Activated CD4-positive, alpha-beta T cell treated with anti-CD3 and anti-CD28 coated beads, Interleukin-2, amount 10 ng/mL, durations not matched to agents 7 days and 5 days (primary cell): Measurements from ENCODE around the gene GSTA5. TPM values are rescaled to one million over a fixed set of nuclear protein-coding genes. Genes with fewer than 3 reads are reported as not detected.
"Not testable (repeated sequence)": the region's sequence is repeated elsewhere in the genome, so short reads cannot be mapped to it uniquely, and the experiment has no call there.

Source experiments
- CTCF ChIA-PET: fragments of 350-600 bp; sonication (Branson Sonifier 250); formaldehyde crosslinking; loops from one replicate; lab custom pipeline; 2021; ENCODE audit warnings: antibody characterized with exemption; lab: Charles Lee
- POLR2A ChIA-PET: fragments of 350-600 bp; sonication (Branson Sonifier 250); formaldehyde crosslinking; loops from one replicate; lab custom pipeline; 2021; ENCODE audit warnings: antibody characterized with exemption; lab: Charles Lee
- DNase-seq: peaks from one replicate; pipeline ENCODE4 v3.0.0-alpha.2; 2020
- H3K27ac Mint-ChIP-seq: one replicate; pipeline ENCODE4 v1.8.0; 2021; ENCODE audit warnings: mild to moderate bottlenecking, moderate library complexity, mixed read lengths
- H3K27me3 Mint-ChIP-seq: one replicate; pipeline ENCODE4 v1.8.0; 2021; ENCODE audit warnings: mixed read lengths
- H3K36me3 Mint-ChIP-seq: one replicate; pipeline ENCODE4 v1.8.0; 2021; ENCODE audit warnings: low read depth, mixed read lengths
- H3K4me1 Mint-ChIP-seq: one replicate; pipeline ENCODE4 v1.8.0; 2021; ENCODE audit warnings: mixed read lengths
- H3K4me3 Mint-ChIP-seq: one replicate; pipeline ENCODE4 v1.8.0; 2021; ENCODE audit warnings: mild to moderate bottlenecking, moderate library complexity, mixed read lengths
- H3K9me3 Mint-ChIP-seq: one replicate; pipeline ENCODE4 v1.8.0; 2021; ENCODE audit warnings: mixed read lengths
- total RNA-seq, 2 experiments: library from RNA; stranded (reverse); gene quantifications; one replicate each; pipeline ENCODE4 v1.2.3, GENCODE V29; 2021

Gene GSTA5
- total RNA-seq, 2 experiments from 2014 or later: not detected

GRCh38 chr6:52868899-52869298 lies 28.3 kb upstream of the GSTA5 start:
- H3K9me3 Mint-ChIP-seq, H3K4me1 Mint-ChIP-seq, H3K27ac Mint-ChIP-seq, H3K36me3 Mint-ChIP-seq, H3K4me3 Mint-ChIP-seq, POLR2A ChIA-PET, DNase-seq, CTCF ChIA-PET: not testable (repeated sequence)
- H3K27me3 Mint-ChIP-seq: peaks cover 12% of the 10 kb centered on the region

GRCh38 chr6:52868240-52868639 lies 27.6 kb upstream of the GSTA5 start:
- POLR2A ChIA-PET: no interaction called here
- no peak overlapping the region for H3K4me3 Mint-ChIP-seq
- no peak for DNase-seq
- H3K27ac Mint-ChIP-seq: no peak overlapping the region
- H3K27me3 Mint-ChIP-seq: peaks cover 16% of the 10 kb centered on the region
- CTCF ChIA-PET: no interaction called here
- H3K36me3 Mint-ChIP-seq: no peaks in the 10 kb centered on the region
- H3K4me1 Mint-ChIP-seq: no peaks in the 10 kb centered on the region
- no peaks in the 10 kb centered on the region for H3K9me3 Mint-ChIP-seq

- H3K36me3 Mint-ChIP-seq, H3K27ac Mint-ChIP-seq, H3K4me3 Mint-ChIP-seq, H3K4me1 Mint-ChIP-seq, POLR2A ChIA-PET, CTCF ChIA-PET, DNase-seq, H3K9me3 Mint-ChIP-seq: not testable (repeated sequence)
- H3K27me3 Mint-ChIP-seq: peaks cover 29% of the 10 kb centered on the region
Measured at GRCh38 chr6:52861151-52861550, 20.5 kb upstream of the GSTA5 start.

- no peak overlapping the region for H3K27ac Mint-ChIP-seq
- POLR2A ChIA-PET: no interaction called here
- H3K36me3 Mint-ChIP-seq: no peaks in the 10 kb centered on the region
- DNase-seq: no peak
- CTCF ChIA-PET: no interaction called here
- H3K9me3 Mint-ChIP-seq: no peaks in the 10 kb centered on the region
- H3K4me3 Mint-ChIP-seq: no peak overlapping the region
- peaks cover 38% of the 10 kb centered on the region for H3K27me3 Mint-ChIP-seq
- H3K4me1 Mint-ChIP-seq: no peaks in the 10 kb centered on the region
Measured at GRCh38 chr6:52858416-52858815, 17.8 kb upstream of the GSTA5 start.

- H3K27ac Mint-ChIP-seq, POLR2A ChIA-PET, H3K9me3 Mint-ChIP-seq, H3K36me3 Mint-ChIP-seq, H3K4me1 Mint-ChIP-seq, H3K4me3 Mint-ChIP-seq, DNase-seq, CTCF ChIA-PET: not testable (repeated sequence)
- peaks cover 41% of the 10 kb centered on the region for H3K27me3 Mint-ChIP-seq
Measured at GRCh38 chr6:52856137-52856536, 15.5 kb upstream of the GSTA5 start.

- H3K27ac Mint-ChIP-seq: no peak overlapping the region
- H3K4me3 Mint-ChIP-seq: no peak overlapping the region
- ChIA-PET POLR2A (no interaction called here), CTCF (no interaction called here)
- H3K36me3 Mint-ChIP-seq: no peaks in the 10 kb centered on the region
- peaks cover 28% of the 10 kb centered on the region for H3K27me3 Mint-ChIP-seq
- H3K4me1 Mint-ChIP-seq: no peaks in the 10 kb centered on the region
- no peak for DNase-seq
- no peaks in the 10 kb centered on the region for H3K9me3 Mint-ChIP-seq
Measured at GRCh38 chr6:52849137-52849536, 8.5 kb upstream of the GSTA5 start.

GRCh38 chr6:52846002-52846401 lies 5.4 kb upstream of the GSTA5 start:
- Mint-ChIP-seq H3K9me3 (no peaks in the 10 kb centered on the region), H3K4me1 (no peaks in the 10 kb centered on the region), H3K27ac (no peak overlapping the region), H3K4me3 (no peak overlapping the region), H3K36me3 (no peaks in the 10 kb centered on the region), H3K27me3 (peaks cover 12% of the 10 kb centered on the region)
- DNase-seq: no peak
- ChIA-PET CTCF (no interaction called here), POLR2A (no interaction called here)

GRCh38 chr6:52843605-52844004 lies 3.0 kb upstream of the GSTA5 start:
- DNase-seq: no peak
- Mint-ChIP-seq H3K4me3 (no peak overlapping the region), H3K4me1 (no peaks in the 10 kb centered on the region), H3K27me3 (peaks cover 12% of the 10 kb centered on the region), H3K36me3 (no peaks in the 10 kb centered on the region), H3K27ac (no peak overlapping the region), H3K9me3 (no peaks in the 10 kb centered on the region)
- ChIA-PET POLR2A (no interaction called here), CTCF (interaction anchor here (1.0 kb wide), 1 partner anchor 88 kb away, joined by 5 read pairs; no protein-coding TSS in a partner anchor)

- peaks cover 29% of the 10 kb centered on the region for H3K27me3 Mint-ChIP-seq
- H3K27ac Mint-ChIP-seq: no peak overlapping the region
Measured at GRCh38 chr6:52839124-52840055, 1.2 kb downstream of the GSTA5 start.

GRCh38 chr6:52834481-52834880 lies 6.1 kb downstream of the GSTA5 start:
- no peak for DNase-seq
- H3K9me3 Mint-ChIP-seq: no peaks in the 10 kb centered on the region

More at GRCh38 chr6:52839124-52840055, 1.2 kb downstream of the GSTA5 start:
- ChIA-PET CTCF (interaction anchor here (1.3 kb wide), 1 partner anchor 19 kb away, joined by 3 read pairs; no protein-coding TSS in a partner anchor), POLR2A (no interaction called here)
- DNase-seq: peak; percentile 59
- no peaks in the 10 kb centered on the region for H3K9me3 Mint-ChIP-seq
- no peaks in the 10 kb centered on the region for H3K4me1 Mint-ChIP-seq
- no peaks in the 10 kb centered on the region for H3K36me3 Mint-ChIP-seq
- H3K4me3 Mint-ChIP-seq: no peak overlapping the region

GRCh38 chr6:52830869-52831268 lies 9.7 kb downstream of the GSTA5 start:
- H3K9me3 Mint-ChIP-seq, POLR2A ChIA-PET, CTCF ChIA-PET, H3K4me1 Mint-ChIP-seq, H3K36me3 Mint-ChIP-seq, H3K27ac Mint-ChIP-seq, DNase-seq, H3K4me3 Mint-ChIP-seq: not testable (repeated sequence)
- H3K27me3 Mint-ChIP-seq: peaks cover 18% of the 10 kb centered on the region

More at GRCh38 chr6:52834481-52834880, 6.1 kb downstream of the GSTA5 start:
- CTCF ChIA-PET: interaction anchor here (0.5 kb wide), 1 partner anchor 22 kb away, joined by 3 read pairs; no protein-coding TSS in a partner anchor
- Mint-ChIP-seq H3K27ac (no peak overlapping the region), H3K27me3 (peaks cover 32% of the 10 kb centered on the region), H3K36me3 (no peaks in the 10 kb centered on the region), H3K4me1 (no peaks in the 10 kb centered on the region), H3K4me3 (no peak overlapping the region)
- POLR2A ChIA-PET: no interaction called here

- no peak overlapping the region for H3K4me3 Mint-ChIP-seq
- no peaks in the 10 kb centered on the region for H3K36me3 Mint-ChIP-seq
- no peak overlapping the region for H3K27ac Mint-ChIP-seq
- DNase-seq: no peak
- H3K4me1 Mint-ChIP-seq: no peaks in the 10 kb centered on the region
- CTCF ChIA-PET: no interaction called here
- no peaks in the 10 kb centered on the region for H3K9me3 Mint-ChIP-seq
- H3K27me3 Mint-ChIP-seq: peaks cover 12% of the 10 kb centered on the region
- POLR2A ChIA-PET: no interaction called here
Measured at GRCh38 chr6:52829046-52829817, 11.4 kb downstream of the GSTA5 start.

GRCh38 chr6:52828621-52829020 lies 12.0 kb downstream of the GSTA5 start:
- H3K4me1 Mint-ChIP-seq, H3K4me3 Mint-ChIP-seq, H3K9me3 Mint-ChIP-seq, H3K36me3 Mint-ChIP-seq, H3K27ac Mint-ChIP-seq, H3K27me3 Mint-ChIP-seq, DNase-seq, CTCF ChIA-PET, POLR2A ChIA-PET: not testable (repeated sequence)
